Ectodermal cell (in vitro differentiated cells): ENCODE results near the gene ZSCAN32.

Source experiments
- H3K27ac ChIP-seq: 2 replicates; pipeline ENCODE4 v1.7.0; 2013; ENCODE audit warnings: mild to moderate bottlenecking, low read depth, low read length; ENCODE audit not compliant: insufficient read depth, poor library complexity, severe bottlenecking
- H3K27me3 ChIP-seq: 2 replicates; pipeline ENCODE4 v1.7.0; 2013; ENCODE audit warnings: mild to moderate bottlenecking, low read length; ENCODE audit not compliant: insufficient read depth, control insufficient read depth, poor library complexity, severe bottlenecking
- H3K36me3 ChIP-seq: one replicate; pipeline ENCODE4 v1.7.0; 2013; ENCODE audit warnings: low read length; ENCODE audit not compliant: control insufficient read depth, insufficient read depth
- H3K4me1 ChIP-seq: one replicate; pipeline ENCODE4 v1.7.0; 2013; ENCODE audit warnings: low read length; ENCODE audit not compliant: control insufficient read depth, insufficient read depth
- H3K4me3 ChIP-seq: 2 replicates; pipeline ENCODE4 v1.7.0; 2013; ENCODE audit warnings: low read depth, low read length, control low read depth; ENCODE audit not compliant: insufficient read depth
- H3K9me3 ChIP-seq: 2 replicates; pipeline ENCODE4 v1.7.0; 2013; ENCODE audit warnings: mild to moderate bottlenecking, low read length, moderate library complexity; ENCODE audit not compliant: control insufficient read depth
- WGBS, 2 experiments: methylation state at CpG; one replicate each; pipeline ENCODE4 v1.1.7; 2013; ENCODE audit warnings: missing lambda C conversion rate in 2 of 2; 5-methylcytosine and 5-hydroxymethylcytosine counted together

ZSCAN32 gene

DNA sequence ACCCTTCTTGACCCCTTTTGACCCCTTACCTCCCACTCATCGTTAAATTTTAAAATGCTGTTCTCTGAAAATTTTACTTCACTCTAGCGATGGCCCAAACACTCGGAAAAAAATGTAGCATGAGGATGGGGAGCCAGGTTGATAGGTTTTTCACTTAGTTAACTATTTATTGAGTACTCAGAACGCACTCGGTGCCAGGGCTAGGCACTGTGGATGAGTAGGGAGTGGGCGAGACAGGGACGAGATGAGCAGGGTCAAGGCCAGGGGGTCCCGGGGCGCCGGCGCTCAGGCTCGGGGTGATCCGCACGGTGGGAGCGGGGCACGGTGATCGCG lies 392 bp downstream of the ZSCAN32 start:
- Histone ChIP-seq H3K27me3 (no peaks in the 10 kb centered on the region), H3K4me3 (peak overlapping the region; percentile 91), H3K27ac (peak overlapping the region; percentile 53), H3K4me1 (peaks cover 3% of the 10 kb centered on the region), H3K36me3 (peaks cover 35% of the 10 kb centered on the region), H3K9me3 (no peaks in the 10 kb centered on the region)
- WGBS, 2 experiments = 1% methylated on average over 18 of the region's 18 CpGs

DNA sequence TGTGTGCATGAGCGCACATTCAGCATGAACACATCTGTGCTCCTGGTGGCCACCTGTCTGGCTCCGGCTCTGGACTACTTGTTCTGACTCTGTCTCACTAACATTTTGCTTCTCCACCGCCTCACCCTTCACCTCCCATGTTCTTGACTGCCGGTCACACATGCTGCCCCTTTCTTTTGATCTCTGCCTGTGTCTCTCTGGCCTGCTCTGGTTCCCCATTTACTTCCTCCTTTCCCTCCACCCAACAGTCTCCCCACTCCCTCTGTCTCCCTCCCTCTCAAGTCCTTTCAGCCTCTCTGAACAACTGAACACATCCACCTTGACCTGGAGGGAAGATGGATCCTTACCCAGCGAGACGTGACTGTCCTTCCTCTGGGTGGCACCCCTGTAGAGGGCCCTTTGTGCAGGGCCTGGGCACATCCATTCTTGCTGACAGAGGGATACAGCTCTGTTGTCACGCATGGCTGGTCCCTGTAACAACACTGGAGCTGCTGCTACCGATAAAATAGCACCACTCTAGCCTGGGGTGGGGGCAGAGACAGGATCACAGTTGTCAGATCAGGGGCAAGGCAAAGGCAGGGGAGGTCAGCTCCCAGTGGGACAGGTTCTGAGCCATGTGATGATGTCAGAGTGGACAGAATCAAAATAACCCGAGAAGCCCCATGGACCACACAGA lies 11.0 kb downstream of the ZSCAN32 start:
- no peak overlapping the region for H3K27ac ChIP-seq
- 89 to 90% methylated on average over 9 of the region's 9 CpGs for WGBS, 2 experiments
- H3K27me3 ChIP-seq = no peaks in the 10 kb centered on the region
- H3K36me3 ChIP-seq = peaks cover 52% of the 10 kb centered on the region
- no peaks in the 10 kb centered on the region for H3K4me1 ChIP-seq
- H3K4me3 ChIP-seq = no peak overlapping the region
- H3K9me3 ChIP-seq = no peaks in the 10 kb centered on the region

DNA sequence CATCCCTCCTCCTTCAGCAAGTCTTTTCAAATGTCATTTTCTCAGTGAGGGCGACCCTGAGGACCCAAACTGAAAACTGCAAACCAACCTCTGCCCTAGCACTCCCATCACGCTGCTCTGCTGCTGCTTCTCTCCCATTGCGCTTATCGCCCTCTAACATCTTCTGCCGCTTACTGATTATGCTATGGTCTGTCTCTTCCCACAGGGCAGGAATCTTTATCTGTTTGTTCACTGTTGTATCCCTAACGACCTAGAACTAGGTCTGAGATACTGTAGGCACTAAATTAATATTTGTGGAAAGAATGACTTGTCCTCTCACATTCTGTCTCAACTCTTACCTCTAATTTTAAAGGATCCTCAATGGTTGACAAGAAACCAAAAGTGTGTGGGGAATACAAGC lies 12.5 kb downstream of the ZSCAN32 start:
- Histone ChIP-seq H3K27me3 (no peaks in the 10 kb centered on the region), H3K4me1 (no peaks in the 10 kb centered on the region), H3K9me3 (no peaks in the 10 kb centered on the region), H3K4me3 (no peak overlapping the region), H3K27ac (no peak overlapping the region), H3K36me3 (peaks cover 54% of the 10 kb centered on the region)
- 95% methylated on average over 6 of the region's 6 CpGs for WGBS, 2 experiments

DNA sequence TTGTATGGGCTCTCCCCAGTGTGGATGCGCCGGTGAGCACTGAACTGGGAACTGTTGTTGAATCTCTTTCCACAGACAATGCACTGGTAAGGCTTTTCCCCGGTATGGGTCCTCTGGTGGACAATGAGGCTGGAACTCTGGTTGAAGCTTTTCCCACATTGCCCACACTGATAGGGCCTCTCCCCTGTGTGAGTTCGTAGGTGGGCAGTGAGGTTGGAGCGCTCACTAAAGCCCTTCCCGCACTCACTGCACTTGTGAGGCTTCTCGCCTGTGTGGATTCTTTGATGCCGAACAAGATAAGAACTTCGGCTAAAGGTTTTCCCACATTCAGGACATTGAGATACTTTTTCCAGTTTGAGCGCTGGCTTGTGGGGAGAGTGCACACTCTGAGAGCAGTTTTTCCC lies 17.8 kb downstream of the ZSCAN32 start:
- Histone ChIP-seq H3K9me3 (no peaks in the 10 kb centered on the region), H3K27ac (no peak overlapping the region), H3K27me3 (no peaks in the 10 kb centered on the region), H3K36me3 (peaks cover 42% of the 10 kb centered on the region), H3K4me1 (no peaks in the 10 kb centered on the region), H3K4me3 (no peak overlapping the region)
- 95% methylated on average over 10 of the region's 10 CpGs for WGBS, 2 experiments

DNA sequence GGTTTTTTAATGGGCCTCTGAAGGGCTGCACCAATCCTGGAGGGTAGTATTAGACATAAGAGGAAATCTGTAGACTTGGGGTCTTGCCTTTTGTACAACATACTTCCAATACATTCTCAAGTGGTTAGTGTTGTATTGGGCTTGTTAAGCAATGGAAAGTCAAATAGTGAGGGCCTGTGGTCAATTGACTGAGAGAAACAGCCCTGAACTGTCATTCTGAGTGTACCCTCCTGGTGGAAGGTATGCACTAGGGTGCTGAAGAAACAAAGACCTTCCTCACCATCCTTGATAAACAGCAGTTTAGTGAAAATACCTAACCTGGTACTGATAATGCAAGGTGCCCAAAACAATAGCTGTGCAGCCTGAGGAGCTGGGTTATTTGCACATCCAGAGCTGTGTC lies 22.9 kb downstream of the ZSCAN32 start:
- Histone ChIP-seq H3K36me3 (peaks cover 9% of the 10 kb centered on the region), H3K27me3 (no peaks in the 10 kb centered on the region), H3K27ac (no peak overlapping the region), H3K9me3 (no peaks in the 10 kb centered on the region), H3K4me3 (no peak overlapping the region), H3K4me1 (no peaks in the 10 kb centered on the region)

DNA sequence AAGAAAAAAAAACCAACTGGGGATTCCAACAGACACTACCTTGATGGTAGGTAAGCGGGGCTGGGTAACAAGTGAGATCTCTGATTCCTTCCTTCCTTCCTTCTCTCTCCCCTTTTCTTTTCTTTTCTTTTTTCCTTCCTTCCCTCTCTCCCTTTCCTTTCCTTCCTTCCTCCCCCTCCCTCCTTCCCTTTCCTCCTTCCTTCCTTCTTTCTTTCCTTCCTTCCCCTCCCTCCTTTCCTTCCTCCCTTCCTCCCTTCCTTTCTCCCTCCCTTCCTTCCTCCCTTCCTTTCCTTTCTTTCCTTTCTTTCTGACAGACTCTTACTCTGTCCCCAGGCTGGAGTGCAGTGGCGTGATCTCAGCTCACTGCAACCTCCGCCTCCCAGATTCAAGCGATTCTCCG lies 25.1 kb downstream of the ZSCAN32 start:
- Histone ChIP-seq H3K4me1 (no peaks in the 10 kb centered on the region), H3K36me3 (no peaks in the 10 kb centered on the region), H3K27me3 (no peaks in the 10 kb centered on the region), H3K9me3 (no peaks in the 10 kb centered on the region), H3K4me3 (no peak overlapping the region), H3K27ac (no peak overlapping the region)
- 89 to 91% methylated on average over 5 of the region's 5 CpGs for WGBS, 2 experiments

DNA sequence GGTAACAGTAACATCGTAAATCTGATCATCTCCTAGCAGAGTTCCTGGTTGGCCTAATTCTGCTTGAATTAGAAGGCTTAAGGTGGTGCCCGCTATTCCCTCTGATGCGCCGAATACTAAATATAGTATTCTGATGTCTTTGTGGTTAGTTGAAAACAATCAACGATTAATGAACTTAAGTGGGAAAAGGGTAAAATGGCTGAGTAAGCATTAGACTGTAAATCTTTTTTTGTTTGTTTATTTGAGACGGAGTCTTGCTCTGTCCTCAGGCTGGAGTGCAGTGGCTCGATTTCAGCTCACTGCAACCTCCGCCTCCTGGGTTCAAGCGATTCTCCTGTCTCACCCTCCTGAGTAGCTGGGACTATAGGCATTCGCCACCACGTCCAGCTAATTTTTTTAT lies 31.7 kb downstream of the ZSCAN32 start:
- Histone ChIP-seq H3K9me3 (no peaks in the 10 kb centered on the region), H3K27me3 (no peaks in the 10 kb centered on the region), H3K4me3 (no peak overlapping the region), H3K4me1 (no peaks in the 10 kb centered on the region), H3K36me3 (no peaks in the 10 kb centered on the region), H3K27ac (no peak overlapping the region)
- 90 to 91% methylated on average over 11 of the region's 11 CpGs for WGBS, 2 experiments

DNA sequence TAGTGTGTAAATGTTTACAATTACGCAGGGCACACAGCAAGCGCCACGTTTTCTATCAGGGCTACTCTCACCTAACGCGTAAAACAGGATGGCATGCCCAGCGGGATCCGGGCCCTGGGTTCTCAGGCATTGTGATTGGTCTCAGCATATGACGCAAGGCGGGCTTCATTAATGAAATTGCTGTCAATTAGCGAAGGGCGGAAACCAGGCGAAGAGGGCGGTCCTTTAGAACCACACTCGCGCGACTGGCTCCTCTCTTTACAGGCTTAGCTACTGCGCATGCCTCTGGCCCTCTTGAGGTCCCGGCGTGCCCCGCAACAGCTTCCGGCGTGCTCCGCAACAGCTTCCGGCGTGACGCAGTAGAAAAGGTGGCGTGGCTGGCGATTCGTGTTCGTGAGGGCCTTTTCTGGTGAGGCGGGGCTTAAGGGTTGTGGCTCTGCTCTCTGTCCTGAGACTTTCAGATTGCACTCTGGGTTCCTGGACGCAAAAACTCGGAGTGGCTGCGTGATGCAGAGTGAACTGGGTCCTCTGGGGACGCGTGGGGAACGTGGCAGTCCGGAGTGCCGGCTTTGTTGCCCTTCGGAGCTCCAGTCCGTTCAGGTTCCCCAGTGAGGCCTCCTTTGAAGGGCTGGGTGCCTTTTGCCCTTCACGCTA lies 35.9 kb downstream of the ZSCAN32 start:
- no peaks in the 10 kb centered on the region for H3K36me3 ChIP-seq
- no peak overlapping the region for H3K27ac ChIP-seq
- no peaks in the 10 kb centered on the region for H3K4me1 ChIP-seq
- H3K9me3 ChIP-seq = no peaks in the 10 kb centered on the region
- H3K27me3 ChIP-seq = no peaks in the 10 kb centered on the region
- no peak overlapping the region for H3K4me3 ChIP-seq
- WGBS, 2 experiments = 92 to 93% methylated on average over 42 of the region's 42 CpGs

DNA sequence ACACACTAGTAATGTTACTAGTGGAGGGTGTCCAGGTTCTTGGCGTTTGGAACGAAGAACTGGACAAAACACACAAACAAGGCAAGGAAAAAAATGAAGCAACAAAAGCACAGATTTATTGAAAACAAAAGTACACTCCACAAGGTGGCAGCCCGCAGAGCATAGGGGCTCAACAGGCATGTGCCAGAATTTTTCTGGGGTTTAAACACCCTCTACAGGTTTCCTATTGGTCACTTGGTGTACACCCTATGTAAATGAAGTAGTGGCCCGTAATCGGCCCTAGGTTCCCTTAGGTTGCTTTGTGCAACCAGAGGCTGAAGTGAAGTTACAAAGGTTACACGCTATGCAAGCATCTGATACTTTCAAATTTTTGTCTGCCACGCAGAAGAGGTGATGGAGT lies 37.0 kb downstream of the ZSCAN32 start:
- H3K36me3 ChIP-seq = no peaks in the 10 kb centered on the region
- no peaks in the 10 kb centered on the region for H3K27me3 ChIP-seq
- no peaks in the 10 kb centered on the region for H3K9me3 ChIP-seq
- H3K27ac ChIP-seq = no peak overlapping the region
- H3K4me1 ChIP-seq = no peaks in the 10 kb centered on the region
- H3K4me3 ChIP-seq = no peak overlapping the region
- WGBS, 2 experiments = 91 to 92% methylated on average over 7 of the region's 7 CpGs

DNA sequence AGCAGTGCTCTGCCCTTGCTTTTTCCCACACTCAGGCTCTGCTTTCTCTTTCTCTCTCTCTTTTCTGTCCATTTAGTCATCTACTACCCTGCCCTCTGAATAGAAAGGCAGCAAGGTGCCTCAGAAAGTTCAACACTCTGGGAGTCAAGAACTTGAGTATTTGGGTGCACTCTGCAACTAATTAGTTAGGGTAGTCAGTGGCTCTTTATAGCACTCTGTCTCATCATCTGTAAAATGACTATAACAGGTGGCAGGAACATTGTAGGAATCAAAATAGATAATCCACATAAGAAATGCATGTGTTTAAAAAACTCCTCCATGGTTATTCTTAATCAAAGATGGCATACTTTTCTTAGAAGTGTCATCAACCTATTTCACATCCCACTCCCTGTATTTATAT lies 37.9 kb downstream of the ZSCAN32 start:
- Histone ChIP-seq H3K4me3 (no peak overlapping the region), H3K4me1 (no peaks in the 10 kb centered on the region), H3K9me3 (no peaks in the 10 kb centered on the region), H3K36me3 (no peaks in the 10 kb centered on the region), H3K27me3 (no peaks in the 10 kb centered on the region), H3K27ac (no peak overlapping the region)

DNA sequence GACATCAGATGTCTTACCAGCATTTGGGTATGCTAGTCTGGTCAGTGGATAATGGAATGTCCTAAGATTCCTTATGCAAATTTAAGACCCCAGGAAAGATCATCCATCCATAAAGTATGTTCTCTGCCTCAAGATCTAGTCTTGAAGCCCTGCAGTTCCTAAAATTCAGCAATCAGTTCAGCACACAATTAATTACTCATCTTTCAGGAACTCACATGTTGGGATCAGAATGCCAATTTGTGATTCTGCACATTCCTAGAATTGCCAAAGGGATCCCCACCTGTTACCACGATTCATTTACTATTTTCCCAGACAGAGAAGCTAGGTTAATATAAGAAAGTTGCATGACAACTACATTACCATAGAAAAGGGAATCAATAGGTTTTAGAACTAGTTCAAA lies 41.9 kb downstream of the ZSCAN32 start:
- WGBS, 2 experiments = no CpG with 5 or more reads among the region's 1 CpG

More for the DNA sequence above, 41.9 kb downstream of the ZSCAN32 start:
- Histone ChIP-seq H3K4me1 (no peaks in the 10 kb centered on the region), H3K36me3 (no peaks in the 10 kb centered on the region), H3K27ac (no peak overlapping the region), H3K4me3 (no peak overlapping the region), H3K9me3 (no peaks in the 10 kb centered on the region), H3K27me3 (no peaks in the 10 kb centered on the region)
